ENCODE results near the gene PUS10.

Gene PUS10

DNA sequence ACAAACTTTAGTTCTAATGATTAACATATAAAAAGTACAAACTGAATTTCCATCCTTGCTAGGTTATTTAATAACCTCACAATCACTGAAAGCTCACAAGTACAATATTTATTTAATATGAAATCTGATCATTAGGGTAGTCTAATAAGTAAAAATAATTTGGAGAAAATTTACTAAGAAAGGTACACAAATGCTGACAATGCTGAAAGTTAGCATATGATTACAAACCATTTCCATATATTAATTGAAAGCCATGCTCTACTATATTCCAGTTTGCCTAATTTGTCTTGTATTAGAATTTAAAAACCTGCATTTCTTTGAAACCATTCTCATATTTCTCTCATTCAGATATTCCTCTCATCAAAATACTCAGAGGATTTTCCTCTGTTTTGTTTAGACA is 8.7 kb downstream of the PUS10 start:
- no peak for DNase-seq (ENCODE audit: low read depth)
- H3K4me3 ChIP-seq (ENCODE audit: low read depth, low read length): no peak overlapping the region

GRCh38 chr2:61006486-61007105 is 11.5 kb downstream of the PUS10 start:
- no peak for DNase-seq (ENCODE audit: low read depth)
- TF ChIP-seq MAX (IDR thresholded peaks at IDR 0.05; ENCODE audit: low read depth, low read length) (no peak), POLR2A (IDR thresholded peaks at IDR 0.05; ENCODE audit: extremely low read depth, insufficient read length) (no peak), MYC (IDR thresholded peaks at IDR 0.05; ENCODE audit: low read depth, low read length) (no peak), CTCF (IDR thresholded peaks at IDR 0.05; ENCODE audit: low read depth, low read length) (no peak)
- no peak overlapping the region for H3K4me3 ChIP-seq (ENCODE audit: low read depth, low read length)

More for the DNA sequence above, 8.7 kb downstream of the PUS10 start:
- TF ChIP-seq MAX (IDR thresholded peaks at IDR 0.05; ENCODE audit: low read depth, low read length): no peak
- no peak for TF ChIP-seq CTCF (IDR thresholded peaks at IDR 0.05; ENCODE audit: low read depth, low read length)
- no peak for TF ChIP-seq POLR2A (IDR thresholded peaks at IDR 0.05; ENCODE audit: extremely low read depth, insufficient read length)
- no peak for TF ChIP-seq MYC (IDR thresholded peaks at IDR 0.05; ENCODE audit: low read depth, low read length)

DNA sequence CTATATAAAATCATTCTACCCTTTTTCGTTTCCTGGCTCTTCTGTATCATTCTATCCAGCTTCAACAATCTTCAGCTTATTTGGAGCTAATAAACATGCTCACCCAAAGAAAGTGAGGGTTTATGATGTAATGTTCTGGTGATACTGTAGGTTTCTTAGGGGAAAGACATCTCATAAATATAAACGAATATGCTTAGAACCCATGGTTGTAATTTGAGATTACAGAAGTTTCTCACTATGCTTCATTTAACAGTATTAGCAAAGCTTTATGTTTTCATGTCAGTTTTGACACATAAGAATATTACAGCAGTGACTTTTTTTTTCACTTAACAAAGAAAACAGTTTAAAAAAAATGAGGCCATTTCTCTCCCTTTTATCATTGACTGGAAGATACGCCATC is 12.3 kb downstream of the PUS10 start:
- no peak for DNase-seq (ENCODE audit: low read depth)
- no peak for TF ChIP-seq MYC (IDR thresholded peaks at IDR 0.05; ENCODE audit: low read depth, low read length)
- no peak for TF ChIP-seq CTCF (IDR thresholded peaks at IDR 0.05; ENCODE audit: low read depth, low read length)
- TF ChIP-seq MAX (IDR thresholded peaks at IDR 0.05; ENCODE audit: low read depth, low read length): no peak
- TF ChIP-seq POLR2A (IDR thresholded peaks at IDR 0.05; ENCODE audit: extremely low read depth, insufficient read length): no peak
- no peak overlapping the region for H3K4me3 ChIP-seq (ENCODE audit: low read depth, low read length)

GRCh38 chr2:60998628-60999545 is 19.2 kb downstream of the PUS10 start:
- no peak overlapping the region for H3K4me3 ChIP-seq (ENCODE audit: low read depth, low read length)
- DNase-seq (ENCODE audit: low read depth): peak; percentile 76
- TF ChIP-seq POLR2A (IDR thresholded peaks at IDR 0.05; ENCODE audit: extremely low read depth, insufficient read length): no peak
- peak; percentile 25 for TF ChIP-seq CTCF (IDR thresholded peaks at IDR 0.05; ENCODE audit: low read depth, low read length)

DNA sequence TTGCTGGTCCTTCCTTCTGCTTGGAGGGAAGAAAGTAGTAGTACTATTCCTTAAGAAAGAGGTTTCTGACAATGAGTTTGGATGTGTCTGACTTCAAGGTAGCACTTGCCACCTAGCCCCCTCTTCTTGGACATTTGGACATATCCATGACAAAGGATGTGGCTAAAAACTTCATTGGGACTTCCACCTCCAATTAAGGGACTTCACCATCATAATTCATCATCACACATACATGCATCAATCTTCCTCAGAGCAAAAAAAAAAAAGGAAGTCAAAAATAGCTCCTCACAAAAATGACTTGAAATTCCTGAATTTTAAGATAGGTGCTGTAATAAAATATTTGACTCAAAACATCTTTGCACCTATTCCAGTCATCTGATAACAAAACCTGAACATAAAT is 23.9 kb downstream of the PUS10 start:
- no peak for DNase-seq (ENCODE audit: low read depth)
- TF ChIP-seq MAX (IDR thresholded peaks at IDR 0.05; ENCODE audit: low read depth, low read length) (no peak), CTCF (IDR thresholded peaks at IDR 0.05; ENCODE audit: low read depth, low read length) (no peak), MYC (IDR thresholded peaks at IDR 0.05; ENCODE audit: low read depth, low read length) (no peak), POLR2A (IDR thresholded peaks at IDR 0.05; ENCODE audit: extremely low read depth, insufficient read length) (no peak)

More for the DNA sequence above, 23.9 kb downstream of the PUS10 start:
- H3K4me3 ChIP-seq (ENCODE audit: low read depth, low read length): no peak overlapping the region

Measured in NB4 (cell line).